B cell (primary cell): ENCODE results near the gene DAP. TPM values are rescaled to one million over a fixed set of nuclear protein-coding genes. Genes with fewer than 3 reads are reported as not detected.

ENCODE experiments used
- ATAC-seq: fragments of 200-7000 bp; cut with Tn5 transposase; one replicate; pipeline ENCODE4 v1.10.0; 2021; ENCODE audit warnings: low read depth, mild to moderate bottlenecking, moderate number of reproducible peaks, moderate library complexity
- CTCF ChIA-PET: fragments of 350-600 bp; sonication (Branson Sonifier 250); formaldehyde crosslinking; loops from one replicate; lab custom pipeline; 2021; ENCODE audit warnings: antibody characterized with exemption, inconsistent platforms; lab: Charles Lee
- POLR2A ChIA-PET: fragments of 350-600 bp; sonication (Branson Sonifier 250); formaldehyde crosslinking; loops from one replicate; lab custom pipeline; 2021; ENCODE audit warnings: antibody characterized with exemption; lab: Charles Lee
- DNase-seq: peaks from one replicate; pipeline ENCODE4 v3.0.0; 2013
- H2AFZ ChIP-seq: 2 replicates; pipeline ENCODE4 v1.6.1; 2012; ENCODE audit warnings: mild to moderate bottlenecking, low read depth, low read length; ENCODE audit not compliant: insufficient read depth, poor library complexity, severe bottlenecking
- H3K27ac ChIP-seq, 2 donors: 1 replicate in 1 of 2; 2 replicates in 1 of 2; pipeline ENCODE4 v1.5.1; 2012 to 2013; ENCODE audit warnings: low read length in 2 of 2, mild to moderate bottlenecking in 2 of 2, moderate library complexity in 1 of 2
- H3K27me3 ChIP-seq, 4 experiments: fragments of 200-600 bp in 1 of 4; sonication (generic) in 1 of 4; replicated peaks in 1 of 4; 1 replicate in 2 of 4; 2 replicates in 2 of 4; pipeline versions ENCODE4 v1.6.1 to v1.7.0; 2013 to 2016; ENCODE audit warnings: low read length in 3 of 4, mild to moderate bottlenecking in 2 of 4, mixed read lengths in 1 of 4, moderate library complexity in 1 of 4; ENCODE audit not compliant: insufficient read depth in 4 of 4, control insufficient read depth in 3 of 4; ENCODE audit errors: control extremely low read depth in 1 of 4
- H3K36me3 ChIP-seq, 2 experiments: replicated peaks in 1 of 2; 1 replicate in 1 of 2; 2 replicates in 1 of 2; pipeline versions ENCODE4 v1.6.1 to v1.7.1; 2013; ENCODE audit warnings: low read length in 1 of 2; ENCODE audit not compliant: insufficient read depth in 2 of 2, control insufficient read depth in 1 of 2; ENCODE audit errors: control extremely low read depth in 1 of 2, extremely low read depth in 1 of 2
- H3K4me1 ChIP-seq, 2 donors: fragments of 200-600 bp in 1 of 2; sonication (generic) in 1 of 2; 1 replicate in 1 of 2; 2 replicates in 1 of 2; pipeline versions ENCODE4 v1.5.1 to v1.6.1; 2013 to 2017; ENCODE audit warnings: low read length in 2 of 2; ENCODE audit not compliant: control insufficient read depth in 2 of 2, insufficient read depth in 2 of 2
- H3K4me2 ChIP-seq: replicated peaks from 2 replicates; pipeline ENCODE3; 2012; ENCODE audit warnings: mild to moderate bottlenecking, low read depth, low read length; ENCODE audit not compliant: poor library complexity, severe bottlenecking
- H3K4me3 ChIP-seq, 5 experiments: fragments of 200-600 bp in 1 of 5; sonication (generic) in 1 of 5; 1 replicate in 3 of 5; 2 replicates in 2 of 5; pipeline versions ENCODE4 v1.5.1 to v1.7.0; 2011 to 2016; ENCODE audit warnings: low read length in 4 of 5, mild to moderate bottlenecking in 4 of 5, low read depth in 2 of 5, control low read depth in 1 of 5, moderate library complexity in 1 of 5; ENCODE audit not compliant: insufficient read depth in 1 of 5; ENCODE audit errors: control extremely low read depth in 1 of 5, extremely low read depth in 1 of 5
- H3K79me2 ChIP-seq: fragments of 200-600 bp; sonication (generic); one replicate; pipeline ENCODE4 v1.6.0; 2016; ENCODE audit warnings: low read length; ENCODE audit not compliant: control insufficient read depth, insufficient read depth
- H3K9ac ChIP-seq: fragments of 200-600 bp; sonication (generic); 2 replicates; pipeline ENCODE4 v1.6.1; 2017; ENCODE audit warnings: mild to moderate bottlenecking, low read length, moderate library complexity
- H3K9me3 ChIP-seq, 3 donors: one replicate each; pipeline versions ENCODE4 v1.6.1 to v1.7.1; 2013; ENCODE audit warnings: low read length in 2 of 3; ENCODE audit not compliant: control insufficient read depth in 2 of 3, insufficient read depth in 1 of 3; ENCODE audit errors: control extremely low read depth in 1 of 3
- H4K20me1 ChIP-seq: 2 replicates; pipeline ENCODE4 v1.6.0; 2012; ENCODE audit warnings: mild to moderate bottlenecking, low read length; ENCODE audit not compliant: insufficient read depth, control insufficient read depth, poor library complexity, severe bottlenecking
- H3K27ac Mint-ChIP-seq: one replicate; pipeline ENCODE4 v1.8.0; 2021; ENCODE audit warnings: mixed read lengths
- H3K27me3 Mint-ChIP-seq: one replicate; pipeline ENCODE4 v1.8.0; 2021; ENCODE audit warnings: mixed read lengths
- H3K4me1 Mint-ChIP-seq: one replicate; pipeline ENCODE4 v1.8.0; 2021; ENCODE audit warnings: mixed read lengths
- H3K4me3 Mint-ChIP-seq: one replicate; pipeline ENCODE4 v1.8.0; 2021; ENCODE audit warnings: mixed read lengths
- H3K9me3 Mint-ChIP-seq: one replicate; pipeline ENCODE4 v1.8.0; 2022; ENCODE audit warnings: mixed read lengths; ENCODE audit not compliant: insufficient read depth
- EZH2 ChIP-seq: IDR thresholded peaks from 2 replicates; pipeline ENCODE4 v1.6.1; 2012; ENCODE audit warnings: borderline replicate concordance, low read depth, mild to moderate bottlenecking, moderate library complexity, low read length; ENCODE audit not compliant: insufficient read depth, poor library complexity, severe bottlenecking
- WGBS: methylation state at CpG from one replicate; pipeline ENCODE4 v1.1.5; 2013; ENCODE audit warnings: missing lambda C conversion rate; ENCODE audit not compliant: insufficient coverage; 5-methylcytosine and 5-hydroxymethylcytosine counted together
- intact Hi-C: fragments of 100-400 bp; cut with micrococcal nuclease; formaldehyde crosslinking; loops from one replicate; pipeline ENCODE4 v1.10.0; 2022
- polyA plus RNA-seq: library from polyadenylated mRNA; depleted of rRNA; stranded (reverse); fragments of >200 nt; gene quantifications from 2 replicates; pipeline ENCODE4 v1.2.3, GENCODE V29; 2012
- total RNA-seq, 2 donors: library from RNA; stranded (reverse); fragments of 120-200 nt in 1 of 2; gene quantifications; 1 replicate in 1 of 2; 2 replicates in 1 of 2; pipeline versions ENCODE4 v1.2.3 to v1.2.4, GENCODE V29; 2013 to 2022
- TF ChIP-seq, protein P1 (sequence below): fragments of 200-600 bp; IDR thresholded peaks from one replicate; pipeline ENCODE4 v1.8.0; 2022; ENCODE audit warnings: antibody characterized with exemption, mild to moderate bottlenecking

DAP gene
- total and polyA plus RNA-seq, 2 donors (not counting 1 experiment from before 2014, with no cell fraction given): 42.6 to 49.8 TPM

DNA sequence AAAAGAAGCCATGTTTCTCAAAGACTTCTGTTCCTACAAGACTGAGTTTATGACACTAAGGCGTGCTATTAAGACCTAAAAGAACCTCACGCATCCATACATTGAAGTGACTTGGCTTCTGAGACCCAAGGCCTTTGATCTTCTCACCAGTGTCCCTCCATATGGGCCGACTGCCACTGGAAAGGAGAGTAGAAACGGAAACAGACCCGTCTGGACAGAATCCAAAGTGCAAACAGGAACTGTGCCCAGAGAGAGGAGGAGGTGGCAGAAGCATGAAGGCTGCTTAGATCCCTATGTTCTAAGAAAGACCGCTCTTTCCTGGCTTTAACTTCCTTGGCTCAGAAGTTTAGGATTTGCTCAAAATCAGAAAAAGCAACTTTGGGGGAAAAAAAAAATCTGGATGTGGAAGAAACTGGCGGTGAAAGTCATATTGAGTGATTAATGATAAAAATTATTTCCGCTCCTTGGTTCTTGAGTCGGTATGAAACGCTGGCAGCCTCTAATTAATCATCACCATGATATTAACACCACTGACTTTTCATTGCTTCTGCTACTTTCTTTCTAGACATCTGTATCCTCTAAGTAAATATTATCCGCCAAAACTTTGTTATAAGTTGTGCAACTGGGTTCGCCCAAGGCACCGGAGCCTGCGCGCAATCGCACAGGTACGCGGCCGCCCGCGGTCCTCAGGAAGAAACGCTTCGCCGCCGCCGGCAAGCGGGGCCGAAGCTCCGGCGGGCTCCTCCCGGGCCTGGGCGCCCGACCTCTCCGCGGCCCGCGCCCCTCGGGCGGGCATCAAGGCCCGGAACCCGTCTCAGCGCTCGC is 726 bp downstream of the DAP start:
- TF ChIP-seq, protein P1, sequence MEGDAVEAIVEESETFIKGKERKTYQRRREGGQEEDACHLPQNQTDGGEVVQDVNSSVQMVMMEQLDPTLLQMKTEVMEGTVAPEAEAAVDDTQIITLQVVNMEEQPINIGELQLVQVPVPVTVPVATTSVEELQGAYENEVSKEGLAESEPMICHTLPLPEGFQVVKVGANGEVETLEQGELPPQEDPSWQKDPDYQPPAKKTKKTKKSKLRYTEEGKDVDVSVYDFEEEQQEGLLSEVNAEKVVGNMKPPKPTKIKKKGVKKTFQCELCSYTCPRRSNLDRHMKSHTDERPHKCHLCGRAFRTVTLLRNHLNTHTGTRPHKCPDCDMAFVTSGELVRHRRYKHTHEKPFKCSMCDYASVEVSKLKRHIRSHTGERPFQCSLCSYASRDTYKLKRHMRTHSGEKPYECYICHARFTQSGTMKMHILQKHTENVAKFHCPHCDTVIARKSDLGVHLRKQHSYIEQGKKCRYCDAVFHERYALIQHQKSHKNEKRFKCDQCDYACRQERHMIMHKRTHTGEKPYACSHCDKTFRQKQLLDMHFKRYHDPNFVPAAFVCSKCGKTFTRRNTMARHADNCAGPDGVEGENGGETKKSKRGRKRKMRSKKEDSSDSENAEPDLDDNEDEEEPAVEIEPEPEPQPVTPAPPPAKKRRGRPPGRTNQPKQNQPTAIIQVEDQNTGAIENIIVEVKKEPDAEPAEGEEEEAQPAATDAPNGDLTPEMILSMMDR: no peak
- no peak for TF ChIP-seq EZH2
- intact Hi-C loops: loop anchor here (2.0 to 5.0 kb wide), 4 partner anchors 24 to 320 kb away; partner anchors contain the start of gene ROPN1L
- Histone ChIP-seq H3K9ac (peak overlapping the region; percentile 74), H2AFZ (peak overlapping the region; percentile 74), H3K79me2 (peaks cover 38% of the 10 kb centered on the region), H3K27ac (peak overlapping the region; percentile 66 to 82), H3K36me3 (peaks cover 0 to 4% of the 10 kb centered on the region in 2 experiments), H3K4me3 (peak overlapping the region; percentile 53 to 70 (median 65)), H3K4me1 (peaks cover 26 to 47% of the 10 kb centered on the region in 2 donors), H3K9me3 (no peaks in the 10 kb centered on the region), H3K4me2 (peak overlapping the region; percentile 66), H3K27me3 (no peaks in the 10 kb centered on the region), H4K20me1 (peaks cover 7% of the 10 kb centered on the region)
- Mint-ChIP-seq H3K27ac (peak overlapping the region; percentile 93), H3K9me3 (no peaks in the 10 kb centered on the region), H3K4me3 (peak overlapping the region; percentile 94), H3K4me1 (peaks cover 57% of the 10 kb centered on the region), H3K27me3 (no peaks in the 10 kb centered on the region)
- CTCF ChIA-PET: interaction anchor here (0.9 to 1.2 kb wide), 2 partner anchors 28 to 58 kb away, joined by 3 read pairs; no protein-coding TSS in a partner anchor
- WGBS: under 1% methylated on average over 38 of the region's 43 CpGs
- POLR2A ChIA-PET: interaction anchor here (0.7 kb wide), 2 partner anchors 117 to 158 kb away, joined by 5 to 8 read pairs; no protein-coding TSS in a partner anchor
- ATAC-seq (peak; percentile 20), DNase-seq (peak; percentile 44)

DNA sequence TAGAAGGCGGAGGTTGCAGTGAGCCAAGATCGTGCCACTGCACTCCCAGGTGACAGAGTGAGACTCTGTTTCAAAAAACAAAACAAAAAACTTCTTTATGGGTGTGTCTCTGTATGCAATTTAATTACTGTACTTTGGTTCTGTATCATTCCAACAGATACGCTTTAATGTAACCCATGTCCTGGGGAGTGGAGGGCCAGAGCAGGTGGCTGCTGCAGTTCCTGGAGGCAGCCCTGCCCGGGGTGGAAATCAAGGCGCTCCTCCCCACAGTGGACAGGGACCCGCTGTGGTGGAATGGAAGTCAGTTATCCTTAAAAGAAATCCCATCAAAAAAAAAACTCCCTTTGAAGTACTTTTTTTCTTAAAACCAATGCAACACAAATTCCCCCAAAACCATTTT is 1.9 kb downstream of the DAP start:
- Histone ChIP-seq H3K27me3 (no peaks in the 10 kb centered on the region), H3K4me1 (peaks cover 26 to 51% of the 10 kb centered on the region in 2 donors), H3K4me3 (no peak overlapping the region), H3K27ac (no peak overlapping the region), H3K9ac (no peak overlapping the region), H2AFZ (no peak overlapping the region), H4K20me1 (peaks cover 16% of the 10 kb centered on the region), H3K36me3 (peaks cover 0 to 13% of the 10 kb centered on the region in 2 experiments), H3K79me2 (peaks cover 50% of the 10 kb centered on the region), H3K9me3 (no peaks in the 10 kb centered on the region), H3K4me2 (no peak overlapping the region)
- TF ChIP-seq EZH2: no peak
- TF ChIP-seq, protein P1: no peak
- Mint-ChIP-seq H3K4me1 (peaks cover 63% of the 10 kb centered on the region), H3K4me3 (peak overlapping the region; percentile 76), H3K27ac (peak overlapping the region; percentile 85), H3K27me3 (no peaks in the 10 kb centered on the region), H3K9me3 (no peaks in the 10 kb centered on the region)
- ATAC-seq (no peak), DNase-seq (no peak)
- intact Hi-C loops: no loop called here
- ChIA-PET CTCF (no interaction called here), POLR2A (no interaction called here)
- WGBS: 100% methylated on average over 3 of the region's 6 CpGs
